DMS 273 (cell line): ENCODE data around the gene SOBP.
"Not testable (repeated sequence)": the region's sequence is repeated elsewhere in the genome, so short reads cannot be mapped to it uniquely, and the experiment has no call there.

ENCODE experiments used
- DNase-seq: peaks from one replicate; lab custom pipeline; 2025; ENCODE audit not compliant: unreplicated experiment; lab: John Stamatoyannopoulos, UW

The SOBP gene

GRCh38 chr6:107546691-107547450 is 57.0 kb downstream of the SOBP start:
- DNase-seq: no peak

GRCh38 chr6:107547451-107547840 is 57.5 kb downstream of the SOBP start:
- no peak for DNase-seq

GRCh38 chr6:107550241-107550840 is 60.4 kb downstream of the SOBP start:
- no peak for DNase-seq

GRCh38 chr6:107550906-107551305 is 61.0 kb downstream of the SOBP start:
- no peak for DNase-seq

GRCh38 chr6:107553121-107553520 is 63.2 kb downstream of the SOBP start:
- not testable (repeated sequence) for DNase-seq

GRCh38 chr6:107554326-107554725 is 64.4 kb downstream of the SOBP start:
- DNase-seq: no peak

- DNase-seq: no peak
Observed at GRCh38 chr6:107554918-107555317, 65.0 kb downstream of the SOBP start.

GRCh38 chr6:107555449-107555848 is 65.5 kb downstream of the SOBP start:
- DNase-seq: peak; percentile 24

- DNase-seq: no peak
Observed at GRCh38 chr6:107556082-107556481, 66.2 kb downstream of the SOBP start.

GRCh38 chr6:107557698-107558097 is 67.8 kb downstream of the SOBP start:
- no peak for DNase-seq

- DNase-seq: no peak
Observed at GRCh38 chr6:107560657-107561056, 70.7 kb downstream of the SOBP start.

- DNase-seq: no peak
Observed at GRCh38 chr6:107561306-107561705, 71.4 kb downstream of the SOBP start.

- DNase-seq: no peak
Observed at GRCh38 chr6:107563694-107564588, 74.0 kb downstream of the SOBP start.

- DNase-seq: no peak
Observed at GRCh38 chr6:107564589-107564951, 74.7 kb downstream of the SOBP start.

- DNase-seq: no peak
Observed at GRCh38 chr6:107565165-107565723, 75.3 kb downstream of the SOBP start.

- no peak for DNase-seq
Observed at GRCh38 chr6:107567643-107568042, 77.7 kb downstream of the SOBP start.

GRCh38 chr6:107569473-107569872 is 79.6 kb downstream of the SOBP start:
- DNase-seq: no peak

GRCh38 chr6:107571354-107571753 is 81.4 kb downstream of the SOBP start:
- no peak for DNase-seq

- no peak for DNase-seq
Observed at GRCh38 chr6:107572886-107573285, 83.0 kb downstream of the SOBP start.

- no peak for DNase-seq
Observed at GRCh38 chr6:107574856-107575255, 84.9 kb downstream of the SOBP start.

- no peak for DNase-seq
Observed at GRCh38 chr6:107576852-107577251, 86.9 kb downstream of the SOBP start.
